Eye (tissue), 1 donor: ENCODE measurements around the gene PPM1A.

Experiments used
- DNase-seq: peaks from one replicate; pipeline ENCODE4 v3.0.0-alpha.2; 2015

Gene PPM1A

DNA sequence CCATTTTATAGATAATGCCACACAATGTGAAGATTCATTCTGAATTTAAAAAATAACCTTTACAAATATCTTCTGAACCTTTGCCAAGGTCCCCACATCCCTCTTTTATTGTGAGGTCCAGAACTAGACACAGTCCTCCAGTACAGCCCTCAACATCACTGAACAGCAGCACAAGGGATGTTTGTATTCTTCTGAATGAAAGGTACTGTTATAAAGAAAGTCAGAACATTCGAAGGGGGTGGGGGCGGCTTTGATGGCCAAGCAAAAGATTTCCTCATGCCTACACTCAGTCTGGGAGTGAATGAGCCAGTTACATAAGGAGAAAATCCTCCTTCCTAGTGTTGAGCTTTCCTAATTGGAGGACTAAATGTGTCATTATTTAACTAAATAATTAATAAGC is 77.3 kb downstream of the PPM1A start:
- no peak for DNase-seq

DNA sequence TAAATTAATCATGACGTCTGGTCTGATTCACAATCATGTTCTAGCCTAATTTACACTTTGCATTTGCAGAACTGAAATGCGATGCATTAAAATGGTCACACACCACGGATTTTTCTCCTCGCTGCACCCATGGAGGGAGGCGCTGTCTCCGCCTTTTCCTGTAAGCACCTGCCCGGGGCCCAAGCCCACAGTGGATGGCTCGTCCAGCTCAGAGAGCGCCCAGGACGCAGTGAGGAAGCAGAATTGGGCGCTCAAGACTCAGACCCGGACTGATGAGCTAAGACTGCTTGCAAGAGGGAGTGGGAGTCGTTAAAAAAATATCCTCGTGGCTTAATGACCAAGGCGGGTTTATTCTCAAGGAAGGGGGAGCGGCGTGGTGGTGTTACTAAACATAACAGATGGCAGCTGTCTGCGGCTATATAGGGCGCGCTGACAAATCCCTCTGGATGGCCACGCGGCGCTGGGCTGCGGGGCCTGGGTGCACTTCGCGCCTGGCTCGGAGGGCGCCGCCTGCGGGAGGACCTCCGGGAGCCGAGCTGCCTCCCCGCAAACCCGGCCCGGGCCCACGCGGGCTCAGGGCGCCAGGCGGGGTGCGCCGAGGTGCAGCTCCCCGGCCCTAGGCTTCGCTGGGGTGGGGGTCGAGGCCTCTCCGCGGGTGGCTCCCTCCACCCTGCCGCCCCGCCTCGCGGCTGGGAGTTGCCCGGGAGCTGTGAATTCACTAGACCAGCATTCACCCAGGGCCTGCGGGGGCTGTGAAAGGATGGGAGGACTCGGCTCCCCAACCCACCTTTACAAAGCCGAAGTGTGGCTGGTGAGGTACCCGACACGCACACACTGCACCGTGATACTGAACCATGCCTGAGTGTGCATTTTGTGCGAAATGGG is 78.7 kb downstream of the PPM1A start:
- DNase-seq = peak; percentile 92

DNA sequence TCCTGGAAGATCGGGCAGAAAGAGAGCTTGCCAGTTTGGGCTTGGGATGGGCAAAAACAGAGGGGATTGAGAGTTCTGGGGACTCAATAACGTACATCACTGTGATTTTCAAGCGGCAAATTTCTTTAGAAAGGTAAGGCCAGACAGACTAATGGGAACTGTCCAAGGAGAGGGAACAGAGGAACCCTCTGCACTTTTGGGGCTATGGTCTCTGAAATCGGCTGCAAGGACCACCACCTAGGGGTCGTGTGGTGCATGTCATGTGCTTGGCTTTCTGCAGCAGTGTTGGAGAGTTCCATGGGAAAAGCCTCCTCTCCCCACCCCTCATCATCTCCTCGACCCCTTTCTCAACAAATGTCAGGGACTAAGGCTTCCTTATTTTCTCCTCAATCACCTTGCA is 79.6 kb downstream of the PPM1A start:
- peak; percentile 70 for DNase-seq

DNA sequence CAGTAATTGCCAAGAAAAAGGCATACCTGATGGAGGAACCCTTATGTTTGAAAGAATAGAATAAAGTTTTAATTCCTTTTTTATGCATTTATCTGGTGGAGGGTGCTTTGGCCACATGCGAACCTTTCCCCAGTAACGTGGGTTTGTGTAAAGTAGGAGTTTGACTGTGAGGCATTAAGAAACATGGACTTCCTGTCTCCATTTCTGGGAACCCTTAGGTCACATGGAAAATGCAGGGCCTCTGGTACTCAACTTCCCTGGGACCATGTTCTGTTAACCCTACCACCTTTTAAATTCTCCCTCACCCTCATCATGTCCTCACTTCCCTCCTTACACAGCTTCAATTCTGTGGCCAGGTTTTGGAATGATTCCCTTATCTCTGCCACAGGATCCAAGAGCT is 80.3 kb downstream of the PPM1A start:
- DNase-seq = no peak

DNA sequence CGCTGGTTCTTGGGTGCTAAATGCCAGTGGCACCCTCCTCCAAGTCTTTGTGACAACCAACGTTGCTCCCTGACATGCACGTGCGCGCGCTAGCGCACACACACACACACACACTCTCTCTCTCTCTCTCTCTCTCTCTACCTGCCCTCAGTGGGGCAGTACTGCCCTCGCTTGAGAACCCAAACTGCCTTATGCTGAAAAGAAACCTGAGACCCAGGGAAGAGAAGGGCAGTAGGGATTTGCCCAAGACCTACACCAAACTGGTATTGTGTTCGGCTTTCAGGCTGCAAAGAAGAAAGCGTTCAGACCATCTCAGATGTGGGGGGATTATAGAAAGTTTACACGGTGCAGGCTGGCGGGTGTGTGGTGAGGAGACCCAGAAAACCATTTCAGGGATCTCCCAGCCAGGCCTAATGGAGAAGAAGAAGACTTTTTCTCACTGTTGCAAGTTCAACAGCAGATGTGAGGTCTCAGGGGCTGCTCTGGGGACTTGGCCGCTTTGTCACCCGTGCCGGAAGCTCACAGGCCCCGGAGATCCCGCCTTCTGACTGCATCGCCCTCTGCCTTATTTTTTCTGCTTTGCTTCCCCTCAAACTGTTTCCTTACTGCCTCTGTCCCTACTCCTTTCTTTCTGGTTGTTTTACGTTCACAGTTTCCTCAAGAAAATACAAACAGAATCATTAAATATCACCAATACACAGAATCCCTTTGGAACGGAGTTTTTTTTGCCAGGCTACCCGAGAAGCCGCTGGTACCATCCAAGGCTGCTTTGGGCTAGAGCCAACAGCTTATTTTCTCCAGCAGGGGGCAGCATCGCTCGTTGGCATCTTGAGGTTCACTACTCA is 82.4 kb downstream of the PPM1A start:
- DNase-seq = peak; percentile 98

DNA sequence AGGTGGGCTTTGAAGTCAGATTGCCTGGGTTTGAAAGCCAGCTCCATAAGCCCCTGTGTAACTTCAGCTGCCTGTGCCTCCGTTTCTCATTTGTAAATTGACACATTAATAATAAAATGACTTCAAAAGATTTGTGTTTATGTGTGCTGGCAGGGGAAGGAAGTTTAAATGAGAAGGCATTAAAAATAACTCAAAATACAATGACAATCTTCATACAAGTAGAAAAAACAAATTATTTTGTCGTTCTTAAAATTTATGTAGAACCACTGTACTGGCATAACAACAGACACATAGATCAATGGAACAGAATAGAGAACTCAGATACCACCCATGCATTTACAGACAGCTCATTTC is 83.0 kb downstream of the PPM1A start:
- no peak for DNase-seq

DNA sequence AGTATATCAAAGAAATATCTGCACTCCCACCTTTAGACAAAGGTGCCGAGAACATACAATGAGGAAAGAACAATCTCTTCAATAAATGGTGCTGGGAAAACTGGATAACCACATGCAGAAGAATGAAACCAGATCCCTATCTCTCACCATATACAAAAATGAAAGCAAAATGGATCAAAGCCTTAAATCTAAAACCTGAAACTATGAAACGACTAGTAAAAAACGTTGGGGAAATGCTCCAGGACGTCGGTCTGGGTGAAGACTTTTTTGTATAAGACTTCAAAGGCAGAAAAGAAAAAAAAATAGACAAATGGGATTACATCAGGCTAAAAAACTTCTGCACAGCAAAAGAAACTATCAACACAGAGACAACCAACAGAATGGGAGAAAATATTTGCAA is 83.8 kb downstream of the PPM1A start:
- DNase-seq = no peak

DNA sequence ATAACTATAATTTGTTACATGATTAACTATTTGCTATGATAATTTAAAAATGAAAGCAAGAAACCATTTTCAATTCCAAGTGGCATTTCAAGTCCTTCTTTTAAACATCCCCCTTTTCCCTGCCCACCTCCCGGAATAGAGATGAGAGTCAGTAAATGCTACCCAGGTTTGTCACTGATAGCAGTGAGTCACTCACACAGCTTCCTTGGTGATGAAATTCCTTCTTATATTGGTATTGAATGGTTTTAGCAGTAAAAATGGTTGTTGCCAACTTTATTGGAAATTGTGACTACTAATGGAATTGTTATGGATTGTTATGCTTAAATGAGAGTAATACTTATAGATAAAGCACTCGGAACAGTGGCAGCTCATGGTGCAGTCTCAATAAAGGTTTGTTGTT is 90.5 kb downstream of the PPM1A start:
- DNase-seq = no peak

DNA sequence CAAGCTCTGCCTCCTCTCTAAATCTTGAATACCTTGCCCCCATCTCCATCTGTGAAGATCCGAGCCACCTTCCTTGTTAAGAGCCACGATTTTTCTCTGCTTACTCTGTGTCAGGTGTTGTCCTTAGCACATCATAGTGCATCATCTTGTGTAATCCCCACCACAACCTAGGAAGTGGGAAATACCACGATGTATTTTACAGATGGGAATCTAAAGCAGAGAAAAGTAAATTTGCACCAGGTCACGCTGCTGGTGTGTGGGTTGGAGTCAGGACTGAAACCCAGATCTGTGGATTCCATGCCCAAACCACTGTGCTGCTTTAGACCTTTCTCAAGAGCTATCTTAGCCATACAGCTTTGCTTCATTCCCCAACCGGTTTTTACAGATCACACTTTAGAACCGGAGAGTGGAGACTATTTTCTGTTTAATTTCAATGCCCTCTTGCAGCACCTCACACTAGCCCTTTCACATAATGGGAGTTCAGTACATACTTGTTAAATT is 94.6 kb downstream of the PPM1A start:
- no peak for DNase-seq

DNA sequence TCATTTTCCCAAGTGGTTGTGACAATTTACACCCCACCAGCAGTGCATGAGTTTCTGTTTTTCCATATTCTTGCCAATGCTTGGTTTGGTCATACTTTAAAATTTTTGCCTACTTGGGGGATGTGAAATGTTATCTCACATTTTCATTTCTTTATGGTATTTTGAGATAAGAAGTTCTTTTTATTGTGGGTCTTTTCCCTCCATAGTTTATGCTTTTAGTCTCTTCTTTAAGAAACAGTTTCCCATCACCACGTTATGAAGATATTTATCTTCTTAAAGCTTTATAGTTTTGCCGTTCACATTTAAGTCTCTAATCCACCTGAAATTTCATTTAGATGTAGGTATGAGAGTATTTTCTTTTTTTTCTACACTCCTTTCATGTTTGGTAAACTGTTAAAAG is 95.7 kb downstream of the PPM1A start:
- DNase-seq = no peak

DNA sequence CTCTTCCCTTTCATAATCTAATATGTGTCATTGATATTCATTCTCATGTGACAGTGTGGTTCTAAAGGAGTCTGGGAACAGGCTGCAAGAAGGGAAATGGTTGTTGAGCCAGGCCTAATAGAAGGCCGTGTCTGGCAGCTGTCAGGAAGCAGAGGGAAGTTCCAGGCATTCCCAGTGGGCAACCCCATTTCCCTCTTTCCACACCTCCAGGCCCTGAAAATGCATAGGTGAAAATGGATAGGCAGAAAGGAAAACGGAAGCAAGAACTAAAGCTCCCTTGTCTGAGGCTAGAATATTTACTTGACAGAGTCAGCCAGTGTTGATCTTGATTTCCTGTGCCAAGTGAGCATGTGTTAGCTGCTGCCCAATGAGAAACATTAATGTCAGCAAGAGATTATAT is 97.7 kb downstream of the PPM1A start:
- peak; percentile 36 for DNase-seq

DNA sequence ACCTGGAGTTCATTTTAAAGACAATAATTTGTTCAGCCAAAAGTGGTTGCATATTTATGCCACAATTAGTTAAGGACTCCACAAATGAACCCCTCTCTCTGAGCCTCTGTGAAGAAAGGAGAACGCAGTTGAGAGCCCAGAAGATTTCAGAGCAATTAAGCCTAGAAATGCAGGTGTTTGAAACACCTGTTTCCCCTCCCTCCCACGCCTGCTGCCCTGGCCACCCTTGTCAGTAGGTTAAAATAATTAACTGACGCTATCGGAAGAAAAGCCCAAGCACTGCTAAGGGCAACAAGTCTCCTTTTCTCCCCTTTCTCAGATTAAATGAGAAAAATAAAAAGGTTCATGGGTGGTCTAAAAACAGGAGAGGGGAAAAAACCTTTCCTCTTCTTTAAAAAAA is 99.2 kb downstream of the PPM1A start:
- DNase-seq = no peak
